Astrocyte of the spinal cord (primary cell): Measurements from ENCODE around the gene THSD1.
A peak's percentile ranks its signal among the peaks of the same experiment; 100 is the strongest.
"Not testable (repeated sequence)": the region's sequence is repeated elsewhere in the genome, so short reads cannot be mapped to it uniquely, and the experiment has no call there.

Experiments
- DNase-seq: peaks from one replicate; pipeline ENCODE4 v3.0.0; 2011; ENCODE audit warnings: low read depth, low spot score
- H3K4me3 ChIP-seq: 2 replicates; pipeline ENCODE4 v1.5.1; 2011; ENCODE audit warnings: low read depth, mild to moderate bottlenecking, low read length, moderate library complexity
- CTCF ChIP-seq: IDR thresholded peaks from 2 replicates; pipeline ENCODE4 v1.5.1; 2012; ENCODE audit warnings: low read depth, mild to moderate bottlenecking, low read length, inconsistent platforms
- in situ Hi-C: cut with HindIII; loops from 2 replicates; pipeline ENCODE4 v1.10.0; 2017; ENCODE audit warnings: low sequenced_read_pairs

Gene THSD1

DNA sequence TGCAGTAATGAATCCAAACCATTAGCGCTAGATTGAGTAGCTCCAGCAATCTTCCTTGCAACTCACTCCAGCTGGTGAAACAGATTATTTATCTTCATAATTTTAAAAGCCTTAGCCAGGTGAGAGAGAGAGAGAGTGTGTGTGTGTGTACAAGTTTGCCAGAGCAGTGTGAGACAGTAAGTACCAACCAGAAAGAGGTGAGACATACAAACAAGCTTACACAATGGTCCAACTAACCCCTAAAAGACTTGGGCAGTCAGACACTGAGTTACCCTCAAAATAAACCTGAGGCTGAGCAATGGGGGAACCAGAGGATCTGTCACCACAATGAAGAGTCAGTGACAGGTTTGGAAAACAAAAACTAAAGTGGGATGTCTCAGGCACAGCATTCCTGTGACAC, 8.1 kb upstream of the THSD1 start:
- no peak overlapping the region for H3K4me3 ChIP-seq
- TF ChIP-seq CTCF: no peak
- DNase-seq: no peak
- in situ Hi-C loops: no loop called here

DNA sequence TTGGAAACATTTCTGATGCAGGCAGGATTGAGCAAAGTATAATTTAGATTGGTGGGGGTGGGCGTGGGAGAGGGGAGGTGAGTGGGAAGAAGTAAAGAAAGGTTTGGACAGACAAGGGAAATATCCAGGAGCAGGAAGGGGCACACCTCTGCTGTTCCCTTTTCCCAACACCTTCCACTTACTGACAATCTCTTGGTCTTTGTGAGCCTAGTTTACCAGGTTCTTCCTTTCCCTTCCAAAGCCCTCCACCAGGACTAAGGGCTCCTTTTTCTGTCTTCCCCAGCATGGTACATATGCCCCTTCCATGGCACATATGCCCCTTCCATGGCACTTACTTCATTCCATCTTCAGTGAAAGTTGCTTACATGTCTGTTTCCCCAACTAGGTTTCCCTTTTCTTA, 6.2 kb upstream of the THSD1 start:
- in situ Hi-C loops: no loop called here
- TF ChIP-seq CTCF: no peak
- DNase-seq: no peak
- H3K4me3 ChIP-seq: no peak overlapping the region

- H3K4me3 ChIP-seq: no peak overlapping the region
- in situ Hi-C loops: no loop called here
- peak; percentile 49 for DNase-seq
- TF ChIP-seq CTCF: no peak
Measured at GRCh38 chr13:52411629-52412028, 5.7 kb upstream of the THSD1 start.

GRCh38 chr13:52408071-52408658, 2.2 kb upstream of the THSD1 start:
- in situ Hi-C loops, H3K4me3 ChIP-seq, DNase-seq: not testable (repeated sequence)

DNA sequence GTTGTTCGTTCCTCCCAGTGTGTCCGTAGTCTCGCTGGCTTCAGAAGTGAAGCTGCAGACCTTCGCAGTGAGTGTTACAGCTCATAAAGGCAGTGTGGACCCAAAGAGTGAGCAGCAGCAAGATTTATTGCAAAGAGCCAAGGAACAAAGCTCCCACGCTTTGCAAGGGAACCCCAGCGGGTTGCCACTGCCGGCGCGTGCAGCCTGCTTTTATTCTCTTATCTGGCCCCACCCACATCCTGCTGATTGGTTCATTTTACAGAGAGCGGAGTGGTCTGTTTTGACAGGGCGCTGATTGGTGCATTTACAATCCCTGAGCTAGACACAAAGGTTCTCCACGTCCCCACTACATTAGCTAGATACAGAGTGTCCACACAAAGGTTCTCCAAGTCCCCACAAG, 1.5 kb upstream of the THSD1 start:
- in situ Hi-C loops, DNase-seq, H3K4me3 ChIP-seq: not testable (repeated sequence)

- H3K4me3 ChIP-seq: peak overlapping the region; percentile 70
- in situ Hi-C loops: no loop called here
- TF ChIP-seq CTCF: no peak
- DNase-seq: no peak
Measured at GRCh38 chr13:52406629-52407028, 657 bp upstream of the THSD1 start.

GRCh38 chr13:52405369-52405766, 604 bp downstream of the THSD1 start:
- DNase-seq: no peak
- in situ Hi-C loops: no loop called here
- TF ChIP-seq CTCF: no peak
- peak overlapping the region; percentile 70 for H3K4me3 ChIP-seq

DNA sequence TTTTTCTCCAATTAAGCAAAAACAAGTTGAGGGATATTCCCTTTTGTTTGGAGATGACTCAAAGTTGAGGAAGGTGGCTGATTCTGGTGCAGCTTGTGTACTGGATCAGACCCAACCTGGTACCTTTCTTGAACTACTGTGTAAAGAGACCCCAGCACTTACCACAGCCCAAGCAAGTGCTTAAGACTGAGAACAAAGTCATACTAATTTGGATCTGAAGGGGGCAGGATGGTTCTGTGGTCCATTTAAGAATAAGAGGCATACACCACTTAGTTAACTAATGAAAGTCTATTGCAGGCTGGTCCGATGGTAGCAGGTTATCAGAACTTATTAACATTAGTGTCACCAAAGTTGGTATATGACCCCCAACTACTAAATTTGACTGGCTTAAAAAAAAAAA, 6.3 kb downstream of the THSD1 start:
- in situ Hi-C loops: no loop called here
- TF ChIP-seq CTCF: no peak
- H3K4me3 ChIP-seq: no peak overlapping the region
- DNase-seq: no peak
